Right lobe of liver (tissue), 6 donors: ENCODE measurements around the gene PTGR1. TPM values are rescaled to one million over a fixed set of nuclear protein-coding genes. Genes with fewer than 3 reads are reported as not detected.
A peak's percentile ranks its signal among the peaks of the same experiment; 100 is the strongest.
"Not testable (repeated sequence)": the region's sequence is repeated elsewhere in the genome, so short reads cannot be mapped to it uniquely, and the experiment has no call there.

ENCODE experiments used
- ATAC-seq, 4 donors: fragments of 200-7000 bp; cut with Tn5 transposase; one replicate each; pipeline ENCODE4 v1.9.1; 2020; ENCODE audit warnings: mild to moderate bottlenecking in 4 of 4, moderate library complexity in 4 of 4
- DNase-seq, 3 donors: peaks; one replicate each; pipeline ENCODE4 v3.0.0-alpha.2; 2020
- H3K27ac ChIP-seq, 3 donors: fragments of 200-600 bp; one replicate each; pipeline ENCODE4 v1.8.0; 2022
- H3K27me3 ChIP-seq, 2 donors: fragments of 200-600 bp; one replicate each; pipeline ENCODE4 v1.8.0; 2022
- H3K36me3 ChIP-seq, 4 donors: fragments of 200-600 bp; sonication (generic) in 1 of 4; one replicate each; pipeline versions ENCODE4 v1.5.1 to v1.8.0; 2017 to 2022; ENCODE audit warnings: control low read depth in 1 of 4
- H3K4me1 ChIP-seq, 4 donors: fragments of 200-600 bp; sonication (generic) in 1 of 4; one replicate each; pipeline versions ENCODE4 v1.5.1 to v1.8.0; 2017 to 2022; ENCODE audit warnings: control low read depth in 1 of 4
- H3K4me3 ChIP-seq, 3 donors: fragments of 200-600 bp; one replicate each; pipeline ENCODE4 v1.8.0; 2022
- H3K9me3 ChIP-seq, 4 donors: fragments of 200-600 bp; sonication (generic) in 1 of 4; one replicate each; pipeline versions ENCODE4 v1.5.1 to v1.8.0; 2017 to 2022; ENCODE audit warnings: control low read depth in 1 of 4
- POLR2A ChIP-seq: fragments of 450-650 bp; IDR thresholded peaks from one replicate; pipeline ENCODE4 v1.6.1; 2017; ENCODE audit warnings: antibody characterized with exemption, mild to moderate bottlenecking
- WGBS: methylation state at CpG from one replicate; pipeline ENCODE4 v1.1.6; 2018; ENCODE audit warnings: low coverage, low lambda C conversion rate; ENCODE audit not compliant: insufficient coverage; ENCODE audit errors: missing lambda C conversion rate; 5-methylcytosine and 5-hydroxymethylcytosine counted together
- intact Hi-C, 2 donors: fragments of 100-400 bp; cut with DNase I; formaldehyde crosslinking; loops; one replicate each; pipeline versions ENCODE4 v1.11.2 to v1.14.1; 2022
- total RNA-seq, 6 experiments: library from RNA; depleted of rRNA in 2 of 6; stranded (reverse); fragments of >200 nt in 2 of 6; fragmentation: NEBNext Ultra II Directional in 3 of 6; extraction: Animal tissue kit (Norgen Biotek cat#: 25700) in 3 of 6; gene quantifications; one replicate each; pipeline versions ENCODE4 v1.1.0 to v1.2.4, GENCODE V29; 2016 to 2023
- TF ChIP-seq, protein P1 (sequence below), 4 donors: fragments of 200-600 bp in 3 of 4; fragments of 450-650 bp in 1 of 4; IDR thresholded peaks; one replicate each; pipeline versions ENCODE4 v1.5.1 to v1.8.0; 2016 to 2022; ENCODE audit warnings: antibody characterized with exemption in 4 of 4, mild to moderate bottlenecking in 2 of 4
- donor health status: DM: no; HTN: yes; CAD: no.
- donor health status: DM: no; HTN: no; CAD: no.
- donor health status: DM: no; HTN: no; CAD: no.
- donor health status: DM: no; HTN: yes; CAD: no.
- donor health status: DM: no; HTN: yes; CAD: no.

PTGR1 gene
- total RNA-seq, 6 experiments from 2014 or later = 477 to 1,242 (median 773) TPM

DNA sequence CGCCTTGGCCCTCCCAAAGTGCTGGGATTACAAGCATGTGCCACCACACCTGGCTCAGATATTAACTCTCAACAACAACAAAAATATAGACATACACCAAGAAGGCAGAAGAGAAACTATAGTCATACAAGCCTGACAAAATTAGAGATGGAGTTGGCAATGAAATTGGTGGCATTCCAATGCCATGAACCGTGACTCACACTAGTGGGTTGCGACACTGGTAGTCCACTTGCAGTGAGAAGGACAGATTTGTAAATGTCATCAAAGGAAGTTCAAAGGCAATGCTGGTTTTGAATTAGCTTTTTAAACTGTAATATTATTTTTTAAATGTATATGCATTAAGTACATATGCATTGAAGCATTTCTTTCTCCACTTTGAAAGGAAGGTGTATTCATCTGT is 23.2 kb upstream of the PTGR1 start:
- Histone ChIP-seq H3K4me3 (no peak overlapping the region), H3K9me3 (no peaks in the 10 kb centered on the region), H3K4me1 (peaks cover 0 to 40% (median 15%) of the 10 kb centered on the region in 4 donors), H3K27me3 (no peaks in the 10 kb centered on the region), H3K27ac (peak overlapping the region; percentile 18 to 82 (median 38)), H3K36me3 (no peaks in the 10 kb centered on the region)
- WGBS = 26% methylated on average over 3 of the region's 3 CpGs
- intact Hi-C loops = no loop called here
- ATAC-seq (peak; percentile 67 to 81 (median 72)), DNase-seq (peak in 2 of 3 donors; percentile 56 to 79)
- TF ChIP-seq POLR2A = no peak
- TF ChIP-seq, protein P1, sequence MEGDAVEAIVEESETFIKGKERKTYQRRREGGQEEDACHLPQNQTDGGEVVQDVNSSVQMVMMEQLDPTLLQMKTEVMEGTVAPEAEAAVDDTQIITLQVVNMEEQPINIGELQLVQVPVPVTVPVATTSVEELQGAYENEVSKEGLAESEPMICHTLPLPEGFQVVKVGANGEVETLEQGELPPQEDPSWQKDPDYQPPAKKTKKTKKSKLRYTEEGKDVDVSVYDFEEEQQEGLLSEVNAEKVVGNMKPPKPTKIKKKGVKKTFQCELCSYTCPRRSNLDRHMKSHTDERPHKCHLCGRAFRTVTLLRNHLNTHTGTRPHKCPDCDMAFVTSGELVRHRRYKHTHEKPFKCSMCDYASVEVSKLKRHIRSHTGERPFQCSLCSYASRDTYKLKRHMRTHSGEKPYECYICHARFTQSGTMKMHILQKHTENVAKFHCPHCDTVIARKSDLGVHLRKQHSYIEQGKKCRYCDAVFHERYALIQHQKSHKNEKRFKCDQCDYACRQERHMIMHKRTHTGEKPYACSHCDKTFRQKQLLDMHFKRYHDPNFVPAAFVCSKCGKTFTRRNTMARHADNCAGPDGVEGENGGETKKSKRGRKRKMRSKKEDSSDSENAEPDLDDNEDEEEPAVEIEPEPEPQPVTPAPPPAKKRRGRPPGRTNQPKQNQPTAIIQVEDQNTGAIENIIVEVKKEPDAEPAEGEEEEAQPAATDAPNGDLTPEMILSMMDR (IDR thresholded peaks at IDR 0.05) = no peak

DNA sequence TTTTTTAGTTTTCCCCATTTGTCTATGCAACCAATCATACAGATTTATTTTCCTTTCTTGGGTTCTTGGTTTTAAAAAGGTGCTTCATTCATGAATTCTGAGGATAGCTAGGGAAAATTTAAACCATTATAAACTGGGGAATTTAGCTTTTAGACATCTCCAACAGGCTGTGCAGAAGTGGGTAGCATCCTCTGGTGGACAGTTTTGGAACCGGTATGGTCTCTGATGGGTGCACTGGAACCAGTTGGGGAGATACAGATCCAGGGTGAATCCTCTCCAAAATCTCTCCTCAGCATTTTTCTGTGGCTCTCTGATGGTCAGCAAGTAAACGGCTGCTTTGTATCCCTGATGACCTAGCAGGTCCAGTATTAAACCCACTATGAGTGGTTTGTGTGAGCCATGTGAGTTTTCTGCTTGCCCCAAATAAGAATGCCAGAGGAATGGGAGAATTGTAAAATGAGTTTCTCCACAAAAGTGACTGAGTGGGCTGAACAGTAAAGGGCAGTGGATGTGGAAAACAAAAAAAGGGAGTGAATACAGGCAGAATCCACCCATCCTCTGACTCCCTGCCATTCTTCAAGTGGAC is 22.5 kb upstream of the PTGR1 start:
- Histone ChIP-seq H3K27me3 (no peaks in the 10 kb centered on the region), H3K4me3 (no peak overlapping the region), H3K4me1 (peaks cover 0 to 40% (median 14%) of the 10 kb centered on the region in 4 donors), H3K9me3 (no peaks in the 10 kb centered on the region), H3K27ac (peak overlapping the region in 1 of 3 donors; percentile 82), H3K36me3 (no peaks in the 10 kb centered on the region)
- no peak for TF ChIP-seq POLR2A
- TF ChIP-seq, protein P1 (IDR thresholded peaks at IDR 0.05) = peak; percentile 82 to 91 (median 86)
- ATAC-seq (peak; percentile 89 to 95 (median 90)), DNase-seq (peak in 1 of 3 donors; percentile 66)
- intact Hi-C loops = no loop called here
- WGBS = 11% methylated on average over 2 of the region's 2 CpGs

DNA sequence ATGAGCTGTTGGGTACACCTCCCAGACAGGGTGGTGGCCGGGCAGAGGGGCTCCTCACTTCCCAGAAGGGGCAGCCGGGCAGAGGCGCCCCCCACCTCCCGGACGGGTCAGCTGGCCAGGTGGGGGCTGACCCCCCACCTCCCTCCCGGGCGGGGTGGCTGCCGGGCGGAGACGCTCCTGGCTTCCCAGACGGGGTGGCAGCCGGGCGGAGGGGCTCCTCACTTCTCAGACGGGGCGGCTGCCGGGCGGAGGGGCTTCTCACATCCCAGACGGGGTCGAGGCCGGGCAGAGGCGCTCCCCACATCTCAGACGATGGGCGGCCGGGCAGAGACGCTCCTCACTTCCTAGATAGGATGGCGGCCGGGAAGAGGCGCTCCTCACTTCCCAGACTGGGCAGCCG is 17.9 kb upstream of the PTGR1 start:
- H3K27ac ChIP-seq, H3K27me3 ChIP-seq, ATAC-seq, H3K4me3 ChIP-seq, intact Hi-C loops, H3K9me3 ChIP-seq, DNase-seq, H3K36me3 ChIP-seq: not testable (repeated sequence)
- H3K4me1 ChIP-seq = peaks cover 0 to 28% (median 15%) of the 10 kb centered on the region in 4 donors
- WGBS = 80% methylated on average over 1 of the region's 29 CpGs

- ATAC-seq = no peak
- Histone ChIP-seq H3K4me3 (no peak overlapping the region), H3K9me3 (no peaks in the 10 kb centered on the region), H3K27me3 (no peaks in the 10 kb centered on the region), H3K4me1 (peaks cover 0 to 19% (median 7%) of the 10 kb centered on the region in 4 donors), H3K36me3 (no peaks in the 10 kb centered on the region), H3K27ac (no peak overlapping the region)
- TF ChIP-seq, protein P1 (IDR thresholded peaks at IDR 0.05) = no peak
- no peak for TF ChIP-seq POLR2A
- no peak for DNase-seq
- intact Hi-C loops = no loop called here
- 71% methylated on average over 3 of the region's 3 CpGs for WGBS
Observed at GRCh38 chr9:111615928-111616327, 16.5 kb upstream of the PTGR1 start.

DNA sequence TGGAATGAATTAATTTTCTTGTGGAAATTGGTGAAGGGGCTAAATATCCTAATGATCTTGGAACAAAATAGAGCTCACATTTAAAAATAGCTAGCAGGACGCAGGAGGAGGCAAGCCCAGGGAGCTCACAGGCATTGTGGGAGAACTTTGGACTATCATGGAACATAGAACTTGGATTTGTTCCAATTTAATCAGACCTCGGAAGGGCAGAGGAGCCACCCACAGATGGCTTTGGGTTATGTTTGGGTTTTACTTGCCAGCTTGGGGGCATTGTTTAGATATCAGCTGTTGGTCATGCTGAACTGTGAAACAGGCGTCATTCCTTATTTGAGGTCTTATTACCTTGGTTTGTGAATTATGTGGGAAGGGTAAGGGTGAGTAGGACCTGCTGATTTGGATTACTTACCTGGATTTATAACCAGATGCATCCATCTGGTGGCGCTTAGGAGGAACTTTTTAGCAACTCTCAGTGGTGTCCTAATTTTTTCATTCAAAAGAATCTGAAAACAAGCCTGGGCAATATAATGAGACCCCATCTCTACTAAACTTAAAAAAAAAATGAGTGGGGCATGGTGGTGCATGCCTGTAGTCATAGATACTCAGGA is 14.1 kb upstream of the PTGR1 start:
- no peak overlapping the region for H3K4me3 ChIP-seq
- 23% methylated on average over 4 of the region's 4 CpGs for WGBS
- peaks cover 0 to 32% (median 13%) of the 10 kb centered on the region in 4 donors for H3K4me1 ChIP-seq
- TF ChIP-seq POLR2A = no peak
- TF ChIP-seq, protein P1 (IDR thresholded peaks at IDR 0.05) = peak; percentile 30 to 44 (median 36)
- no peaks in the 10 kb centered on the region for H3K36me3 ChIP-seq
- DNase-seq (peak in 2 of 3 donors; percentile 31 to 73), ATAC-seq (peak; percentile 91 to 96 (median 94))
- peak overlapping the region; percentile 41 to 68 (median 59) for H3K27ac ChIP-seq
- intact Hi-C loops = no loop called here
- H3K27me3 ChIP-seq = no peaks in the 10 kb centered on the region
- no peaks in the 10 kb centered on the region for H3K9me3 ChIP-seq
